ENCODE measurements around the gene ZMYND15.

GRCh38 chr17:4766201-4766600, 26.6 kb downstream of the ZMYND15 start:
- TF ChIP-seq CTCF (IDR thresholded peaks at IDR 0.05) (no peak), EZH2 (IDR thresholded peaks at IDR 0.05) (no peak), EZH2phosphoT487 (IDR thresholded peaks at IDR 0.05) (no peak)
